ENCODE data around the gene ARHGAP35. TPM values are rescaled to one million over a fixed set of nuclear protein-coding genes. Genes with fewer than 3 reads are reported as not detected.

The ARHGAP35 gene
- total and polyA plus RNA-seq, 2 donors: 8.8 to 9.0 TPM

GRCh38 chr19:46887240-46887782, 26.5 kb downstream of the ARHGAP35 start:
- 98% methylated on average over 5 of the region's 5 CpGs for WGBS
- no peaks in the 10 kb centered on the region for H3K36me3 ChIP-seq (ENCODE audit: control insufficient read depth in 2 of 2, insufficient read depth in 2 of 2, low read length in 1 of 2)
- H3K4me1 ChIP-seq (ENCODE audit: control insufficient read depth in 2 of 2, insufficient read depth in 2 of 2, low read length in 2 of 2): no peaks in the 10 kb centered on the region
- DNase-seq (ENCODE audit: low read depth in 6 of 9, low spot score in 9 of 9): no peak
- no peak overlapping the region for H3K27ac ChIP-seq (ENCODE audit: low read depth in 1 of 2, low read length in 1 of 2)
- no peaks in the 10 kb centered on the region for H3K27me3 ChIP-seq (ENCODE audit: control insufficient read depth in 2 of 2, insufficient read depth in 1 of 2, low read length in 1 of 2)
- no peaks in the 10 kb centered on the region for H3K9me3 ChIP-seq (ENCODE audit: control insufficient read depth in 2 of 2, insufficient read depth in 1 of 2, low read length in 1 of 2)
- H3K4me3 ChIP-seq (ENCODE audit: low read length in 2 of 2): no peak overlapping the region

- DNase-seq (ENCODE audit: low read depth in 6 of 9, low spot score in 9 of 9): no peak
- no peaks in the 10 kb centered on the region for H3K9me3 ChIP-seq (ENCODE audit: control insufficient read depth in 2 of 2, insufficient read depth in 1 of 2, low read length in 1 of 2)
- H3K4me3 ChIP-seq (ENCODE audit: low read length in 2 of 2): no peak overlapping the region
- no peaks in the 10 kb centered on the region for H3K36me3 ChIP-seq (ENCODE audit: control insufficient read depth in 2 of 2, insufficient read depth in 2 of 2, low read length in 1 of 2)
- H3K27ac ChIP-seq (ENCODE audit: low read depth in 1 of 2, low read length in 1 of 2): no peak overlapping the region
- no peaks in the 10 kb centered on the region for H3K27me3 ChIP-seq (ENCODE audit: control insufficient read depth in 2 of 2, insufficient read depth in 1 of 2, low read length in 1 of 2)
- H3K4me1 ChIP-seq (ENCODE audit: control insufficient read depth in 2 of 2, insufficient read depth in 2 of 2, low read length in 2 of 2): no peaks in the 10 kb centered on the region
- WGBS: 99% methylated on average over 3 of the region's 3 CpGs
Measured at GRCh38 chr19:46890423-46891170, 29.8 kb downstream of the ARHGAP35 start.

- no peak overlapping the region for H3K27ac ChIP-seq (ENCODE audit: low read depth in 1 of 2, low read length in 1 of 2)
- H3K36me3 ChIP-seq (ENCODE audit: control insufficient read depth in 2 of 2, insufficient read depth in 2 of 2, low read length in 1 of 2): no peaks in the 10 kb centered on the region
- 97% methylated on average over 11 of the region's 11 CpGs for WGBS
- H3K4me3 ChIP-seq (ENCODE audit: low read length in 2 of 2): no peak overlapping the region
- DNase-seq (ENCODE audit: low read depth in 6 of 9, low spot score in 9 of 9): no peak
- no peaks in the 10 kb centered on the region for H3K4me1 ChIP-seq (ENCODE audit: control insufficient read depth in 2 of 2, insufficient read depth in 2 of 2, low read length in 2 of 2)
- no peaks in the 10 kb centered on the region for H3K27me3 ChIP-seq (ENCODE audit: control insufficient read depth in 2 of 2, insufficient read depth in 1 of 2, low read length in 1 of 2)
- peaks cover 0 to 2% of the 10 kb centered on the region in 2 donors for H3K9me3 ChIP-seq (ENCODE audit: control insufficient read depth in 2 of 2, insufficient read depth in 1 of 2, low read length in 1 of 2)
Measured at GRCh38 chr19:46892252-46893179, 31.7 kb downstream of the ARHGAP35 start.

- Histone ChIP-seq H3K9me3 (ENCODE audit: control insufficient read depth in 2 of 2, insufficient read depth in 1 of 2, low read length in 1 of 2) (peaks cover 0 to 2% of the 10 kb centered on the region in 2 donors), H3K36me3 (ENCODE audit: control insufficient read depth in 2 of 2, insufficient read depth in 2 of 2, low read length in 1 of 2) (peaks cover 0 to 4% of the 10 kb centered on the region in 2 donors), H3K27ac (ENCODE audit: low read depth in 1 of 2, low read length in 1 of 2) (no peak overlapping the region), H3K4me3 (ENCODE audit: low read length in 2 of 2) (no peak overlapping the region), H3K4me1 (ENCODE audit: control insufficient read depth in 2 of 2, insufficient read depth in 2 of 2, low read length in 2 of 2) (no peaks in the 10 kb centered on the region), H3K27me3 (ENCODE audit: control insufficient read depth in 2 of 2, insufficient read depth in 1 of 2, low read length in 1 of 2) (no peaks in the 10 kb centered on the region)
- WGBS: 96% methylated on average over 10 of the region's 10 CpGs
- DNase-seq (ENCODE audit: low read depth in 6 of 9, low spot score in 9 of 9): no peak
Measured at GRCh38 chr19:46896076-46896794, 35.4 kb downstream of the ARHGAP35 start.

GRCh38 chr19:46898731-46899130, 37.9 kb downstream of the ARHGAP35 start:
- Histone ChIP-seq H3K4me1 (ENCODE audit: control insufficient read depth in 2 of 2, insufficient read depth in 2 of 2, low read length in 2 of 2) (no peaks in the 10 kb centered on the region), H3K27me3 (ENCODE audit: control insufficient read depth in 2 of 2, insufficient read depth in 1 of 2, low read length in 1 of 2) (no peaks in the 10 kb centered on the region), H3K27ac (ENCODE audit: low read depth in 1 of 2, low read length in 1 of 2) (no peak overlapping the region), H3K36me3 (ENCODE audit: control insufficient read depth in 2 of 2, insufficient read depth in 2 of 2, low read length in 1 of 2) (peaks cover 0 to 4% of the 10 kb centered on the region in 2 donors), H3K9me3 (ENCODE audit: control insufficient read depth in 2 of 2, insufficient read depth in 1 of 2, low read length in 1 of 2) (peaks cover 0 to 2% of the 10 kb centered on the region in 2 donors), H3K4me3 (ENCODE audit: low read length in 2 of 2) (no peak overlapping the region)
- 95% methylated on average over 5 of the region's 5 CpGs for WGBS
- DNase-seq (ENCODE audit: low read depth in 6 of 9, low spot score in 9 of 9): no peak

GRCh38 chr19:46900341-46900740, 39.5 kb downstream of the ARHGAP35 start:
- Histone ChIP-seq H3K9me3 (ENCODE audit: control insufficient read depth in 2 of 2, insufficient read depth in 1 of 2, low read length in 1 of 2) (peaks cover 0 to 2% of the 10 kb centered on the region in 2 donors), H3K4me3 (ENCODE audit: low read length in 2 of 2) (no peak overlapping the region), H3K27ac (ENCODE audit: low read depth in 1 of 2, low read length in 1 of 2) (no peak overlapping the region), H3K27me3 (ENCODE audit: control insufficient read depth in 2 of 2, insufficient read depth in 1 of 2, low read length in 1 of 2) (no peaks in the 10 kb centered on the region), H3K36me3 (ENCODE audit: control insufficient read depth in 2 of 2, insufficient read depth in 2 of 2, low read length in 1 of 2) (peaks cover 0 to 4% of the 10 kb centered on the region in 2 donors), H3K4me1 (ENCODE audit: control insufficient read depth in 2 of 2, insufficient read depth in 2 of 2, low read length in 2 of 2) (peaks cover 0 to 2% of the 10 kb centered on the region in 2 donors)
- 98% methylated on average over 5 of the region's 5 CpGs for WGBS
- no peak for DNase-seq (ENCODE audit: low read depth in 6 of 9, low spot score in 9 of 9)

GRCh38 chr19:46901701-46902401, 41.1 kb downstream of the ARHGAP35 start:
- no peak overlapping the region for H3K27ac ChIP-seq (ENCODE audit: low read depth in 1 of 2, low read length in 1 of 2)
- no peak for DNase-seq (ENCODE audit: low read depth in 6 of 9, low spot score in 9 of 9)
- no peak overlapping the region for H3K4me3 ChIP-seq (ENCODE audit: low read length in 2 of 2)
- H3K27me3 ChIP-seq (ENCODE audit: control insufficient read depth in 2 of 2, insufficient read depth in 1 of 2, low read length in 1 of 2): no peaks in the 10 kb centered on the region
- peaks cover 0 to 2% of the 10 kb centered on the region in 2 donors for H3K9me3 ChIP-seq (ENCODE audit: control insufficient read depth in 2 of 2, insufficient read depth in 1 of 2, low read length in 1 of 2)
- H3K36me3 ChIP-seq (ENCODE audit: control insufficient read depth in 2 of 2, insufficient read depth in 2 of 2, low read length in 1 of 2): peaks cover 0 to 4% of the 10 kb centered on the region in 2 donors
- H3K4me1 ChIP-seq (ENCODE audit: control insufficient read depth in 2 of 2, insufficient read depth in 2 of 2, low read length in 2 of 2): peaks cover 0 to 2% of the 10 kb centered on the region in 2 donors

- no peaks in the 10 kb centered on the region for H3K27me3 ChIP-seq (ENCODE audit: control insufficient read depth in 2 of 2, insufficient read depth in 1 of 2, low read length in 1 of 2)
- H3K36me3 ChIP-seq (ENCODE audit: control insufficient read depth in 2 of 2, insufficient read depth in 2 of 2, low read length in 1 of 2): peaks cover 0 to 4% of the 10 kb centered on the region in 2 donors
- no peak overlapping the region for H3K4me3 ChIP-seq (ENCODE audit: low read length in 2 of 2)
- DNase-seq (ENCODE audit: low read depth in 6 of 9, low spot score in 9 of 9): no peak
- 94% methylated on average over 4 of the region's 4 CpGs for WGBS
- peak overlapping the region in 1 of 2 donors; percentile 18 for H3K27ac ChIP-seq (ENCODE audit: low read depth in 1 of 2, low read length in 1 of 2)
- H3K9me3 ChIP-seq (ENCODE audit: control insufficient read depth in 2 of 2, insufficient read depth in 1 of 2, low read length in 1 of 2): no peaks in the 10 kb centered on the region
- H3K4me1 ChIP-seq (ENCODE audit: control insufficient read depth in 2 of 2, insufficient read depth in 2 of 2, low read length in 2 of 2): peaks cover 0 to 2% of the 10 kb centered on the region in 2 donors
Measured at GRCh38 chr19:46902402-46902766, 41.6 kb downstream of the ARHGAP35 start.
